ENCODE results near the gene TBC1D30.

TBC1D30 gene

DNA sequence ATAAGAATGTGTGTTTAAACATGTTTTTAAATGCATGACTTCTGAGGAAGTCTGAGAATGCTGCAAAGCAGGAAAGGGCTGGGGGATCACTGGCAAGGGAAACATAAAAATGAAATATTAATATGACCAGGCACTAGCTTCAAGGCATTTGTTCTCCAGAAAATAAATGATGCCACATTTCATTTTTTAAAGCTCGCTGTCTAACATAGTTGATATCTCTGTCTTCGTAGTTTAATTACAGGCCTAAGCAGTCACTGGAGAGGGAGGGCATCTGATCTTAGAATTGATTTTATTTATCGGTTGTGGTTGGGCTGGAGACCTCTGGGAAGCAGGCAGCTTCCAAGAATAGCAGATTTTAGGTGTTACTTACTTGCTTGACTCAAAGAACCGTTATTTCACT, 87.5 kb downstream of the TBC1D30 start:
- DNase-seq (ENCODE audit: low read depth) = no peak
- no peak for TF ChIP-seq CTCF (conservative IDR thresholded peaks at IDR 0.05; ENCODE audit: low read length)
- H3K4me3 ChIP-seq (ENCODE audit: low read length) = no peak overlapping the region

- H3K4me3 ChIP-seq (ENCODE audit: low read length) = no peak overlapping the region
- peak; percentile 31 for DNase-seq (ENCODE audit: low read depth)
- no peak for TF ChIP-seq CTCF (conservative IDR thresholded peaks at IDR 0.05; ENCODE audit: low read length)
Measured at GRCh38 chr12:64912516-64913255, 88.2 kb downstream of the TBC1D30 start.

- no peak overlapping the region for H3K4me3 ChIP-seq (ENCODE audit: low read length)
- TF ChIP-seq CTCF (conservative IDR thresholded peaks at IDR 0.05; ENCODE audit: low read length) = no peak
- DNase-seq (ENCODE audit: low read depth) = no peak
Measured at GRCh38 chr12:64915242-64915641, 90.8 kb downstream of the TBC1D30 start.

DNA sequence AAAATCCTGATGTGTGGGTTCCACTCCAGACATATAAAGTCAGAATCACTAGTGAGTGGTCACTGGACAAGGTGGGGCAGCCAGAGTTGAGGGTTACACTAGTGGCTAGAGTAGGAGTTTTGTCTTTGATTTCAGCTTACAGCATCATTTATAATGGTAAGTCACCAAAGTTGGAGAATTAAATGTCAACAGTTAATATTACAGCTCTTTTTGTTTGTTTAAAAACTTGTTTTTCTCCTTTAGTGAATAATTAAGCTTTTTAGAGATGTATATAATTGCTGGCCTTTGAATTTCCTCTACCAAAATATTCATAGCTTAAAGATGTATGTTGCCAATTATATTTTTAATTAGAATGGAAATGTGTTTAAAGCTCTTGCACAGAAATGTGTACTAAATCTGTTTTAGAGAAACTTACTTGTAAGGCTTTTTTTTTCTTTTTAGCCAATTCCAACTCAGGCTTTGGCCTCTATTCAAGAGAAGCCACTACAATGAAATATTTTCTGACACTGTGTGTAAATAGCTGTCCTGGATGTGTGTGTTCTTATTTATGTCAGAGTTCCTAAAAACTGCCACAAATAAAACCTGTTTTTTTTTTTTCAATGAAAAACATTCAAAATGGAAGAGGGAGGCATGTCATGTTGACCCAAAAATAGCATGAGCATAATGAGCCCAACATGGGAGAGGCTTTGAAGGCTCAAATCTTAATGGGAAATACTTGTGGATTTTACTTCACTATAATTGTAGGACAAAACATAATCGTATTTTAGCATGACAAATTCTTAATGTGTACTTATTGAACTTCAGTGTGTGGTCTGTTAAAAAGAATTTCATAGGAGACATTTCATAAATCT, 92.2 kb downstream of the TBC1D30 start:
- no peak for TF ChIP-seq CTCF (conservative IDR thresholded peaks at IDR 0.05; ENCODE audit: low read length)
- no peak for DNase-seq (ENCODE audit: low read depth)
- H3K4me3 ChIP-seq (ENCODE audit: low read length) = no peak overlapping the region

- no peak for TF ChIP-seq CTCF (conservative IDR thresholded peaks at IDR 0.05; ENCODE audit: low read length)
- no peak for DNase-seq (ENCODE audit: low read depth)
- no peak overlapping the region for H3K4me3 ChIP-seq (ENCODE audit: low read length)
Measured at GRCh38 chr12:64918344-64918743, 93.9 kb downstream of the TBC1D30 start.

DNA sequence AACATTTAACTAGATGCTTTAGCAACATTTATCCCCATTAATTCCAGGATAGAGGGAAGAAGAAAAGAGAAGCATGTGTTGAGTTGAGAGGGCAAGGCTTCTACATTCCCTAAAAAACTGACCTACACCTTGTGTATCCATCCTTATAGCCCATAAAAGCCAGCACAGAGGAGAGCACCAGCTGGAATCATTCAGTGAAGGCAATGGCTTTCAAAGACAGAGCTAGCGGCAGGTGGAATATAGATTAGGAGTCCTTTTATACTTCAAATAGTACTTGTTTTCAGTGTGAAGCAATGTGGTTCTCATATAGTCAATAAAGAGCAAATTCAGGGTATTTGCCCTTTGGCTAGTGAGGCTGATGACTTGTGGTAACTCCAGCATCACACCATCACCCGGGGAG, 94.4 kb downstream of the TBC1D30 start:
- DNase-seq (ENCODE audit: low read depth) = no peak
- H3K4me3 ChIP-seq (ENCODE audit: low read length) = no peak overlapping the region
- no peak for TF ChIP-seq CTCF (conservative IDR thresholded peaks at IDR 0.05; ENCODE audit: low read length)

DNA sequence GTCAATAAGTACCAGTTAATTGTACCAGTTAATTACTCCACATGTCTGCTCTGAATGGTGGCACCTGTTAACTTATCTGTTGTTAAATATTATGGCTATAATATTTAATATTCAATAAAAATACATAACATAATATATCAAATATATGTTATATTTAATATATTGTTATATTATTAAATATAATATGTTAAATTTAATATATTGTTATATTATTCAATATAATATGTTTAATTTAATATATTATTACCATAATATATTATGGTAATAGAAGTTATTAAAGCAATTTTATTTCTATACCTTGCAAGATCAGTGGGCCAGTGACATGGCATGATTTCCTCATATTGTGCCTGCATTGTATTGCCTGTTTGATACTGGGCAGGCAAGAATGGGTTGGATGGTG, 98.4 kb downstream of the TBC1D30 start:
- TF ChIP-seq CTCF (conservative IDR thresholded peaks at IDR 0.05; ENCODE audit: low read length) = no peak
- no peak for DNase-seq (ENCODE audit: low read depth)
- no peak overlapping the region for H3K4me3 ChIP-seq (ENCODE audit: low read length)

All from AG10803 (cell line).